ACC112 (cell line): ENCODE results near the gene PODN.

Experiments used
- H2AFZ ChIP-seq: fragments of 200-600 bp; sonication (generic); one replicate; pipeline ENCODE4 v1.6.0; 2017; ENCODE audit warnings: antibody characterized with exemption, low read length; ENCODE audit not compliant: unreplicated experiment
- H3K27ac ChIP-seq: fragments of 200-600 bp; sonication (generic); 2 replicates; pipeline ENCODE4 v1.5.1; 2014; ENCODE audit warnings: low read depth, mild to moderate bottlenecking, antibody characterized with exemption, low read length, moderate library complexity
- H3K27me3 ChIP-seq: fragments of 200-600 bp; sonication (generic); 2 replicates; pipeline ENCODE4 v1.6.1; 2014; ENCODE audit warnings: mild to moderate bottlenecking, antibody characterized with exemption, low read length, moderate library complexity, mixed read lengths; ENCODE audit not compliant: insufficient read depth
- H3K36me3 ChIP-seq: fragments of 200-600 bp; sonication (generic); 2 replicates; pipeline ENCODE4 v1.6.1; 2016; ENCODE audit warnings: mild to moderate bottlenecking, antibody characterized with exemption, low read length, moderate library complexity, mixed read lengths; ENCODE audit not compliant: insufficient read depth
- H3K4me1 ChIP-seq: fragments of 200-600 bp; sonication (generic); one replicate; pipeline ENCODE4 v1.6.1; 2016; ENCODE audit warnings: low read length, mixed read lengths; ENCODE audit not compliant: insufficient read depth, unreplicated experiment, control insufficient read depth
- H3K4me3 ChIP-seq: fragments of 200-600 bp; sonication (generic); 2 replicates; pipeline ENCODE4 v1.5.1; 2014; ENCODE audit warnings: mild to moderate bottlenecking, low read depth, low read length
- H3K79me2 ChIP-seq: fragments of 200-600 bp; sonication (generic); one replicate; pipeline ENCODE4 v1.6.0; 2016; ENCODE audit warnings: low read length; ENCODE audit not compliant: control insufficient read depth, unreplicated experiment, insufficient read depth

Gene PODN

GRCh38 chr1:53026254-53026653 lies 35.8 kb upstream of the PODN start:
- peaks cover 5% of the 10 kb centered on the region; the same call in 1 of the 2 replicates for H3K36me3 ChIP-seq
- H2AFZ ChIP-seq: no peak overlapping the region
- peaks cover 6% of the 10 kb centered on the region for H3K79me2 ChIP-seq
- no peaks in the 10 kb centered on the region for H3K27me3 ChIP-seq
- peaks cover 12% of the 10 kb centered on the region for H3K4me1 ChIP-seq
- H3K27ac ChIP-seq: no peak overlapping the region
- no peak overlapping the region for H3K4me3 ChIP-seq

- H3K4me1 ChIP-seq: no peaks in the 10 kb centered on the region
- no peaks in the 10 kb centered on the region for H3K79me2 ChIP-seq
- peaks cover 10% of the 10 kb centered on the region; the same call in 1 of the 2 replicates for H3K36me3 ChIP-seq
- H3K27ac ChIP-seq: no peak overlapping the region
- H3K4me3 ChIP-seq: no peak overlapping the region
- H2AFZ ChIP-seq: no peak overlapping the region
- H3K27me3 ChIP-seq: no peaks in the 10 kb centered on the region
Measured at GRCh38 chr1:53031732-53032131, 30.3 kb upstream of the PODN start.

GRCh38 chr1:53037159-53037558 lies 24.9 kb upstream of the PODN start:
- Histone ChIP-seq H3K36me3 (peaks cover 4% of the 10 kb centered on the region; the same call in 1 of the 2 replicates), H3K4me1 (no peaks in the 10 kb centered on the region), H3K27ac (no peak overlapping the region), H2AFZ (no peak overlapping the region), H3K4me3 (no peak overlapping the region), H3K79me2 (no peaks in the 10 kb centered on the region), H3K27me3 (no peaks in the 10 kb centered on the region)

- H3K27me3 ChIP-seq: no peaks in the 10 kb centered on the region
- no peaks in the 10 kb centered on the region for H3K4me1 ChIP-seq
- no peaks in the 10 kb centered on the region for H3K79me2 ChIP-seq
- H3K27ac ChIP-seq: no peak overlapping the region
- H3K36me3 ChIP-seq: no peaks in the 10 kb centered on the region; the same call in 1 of the 2 replicates
- no peak overlapping the region for H3K4me3 ChIP-seq
- H2AFZ ChIP-seq: no peak overlapping the region
Measured at GRCh38 chr1:53038566-53038965, 23.4 kb upstream of the PODN start.

- Histone ChIP-seq H3K4me3 (no peak overlapping the region), H3K79me2 (no peaks in the 10 kb centered on the region), H3K27ac (no peak overlapping the region), H2AFZ (no peak overlapping the region), H3K36me3 (no peaks in the 10 kb centered on the region; the same call in 1 of the 2 replicates), H3K4me1 (peaks cover 17% of the 10 kb centered on the region), H3K27me3 (no peaks in the 10 kb centered on the region)
Measured at GRCh38 chr1:53043271-53043670, 18.7 kb upstream of the PODN start.

GRCh38 chr1:53044926-53045325 lies 17.1 kb upstream of the PODN start:
- Histone ChIP-seq H3K79me2 (no peaks in the 10 kb centered on the region), H2AFZ (no peak overlapping the region), H3K4me1 (peaks cover 17% of the 10 kb centered on the region), H3K4me3 (no peak overlapping the region), H3K27me3 (no peaks in the 10 kb centered on the region), H3K36me3 (no peaks in the 10 kb centered on the region), H3K27ac (no peak overlapping the region)

- H3K36me3 ChIP-seq: no peaks in the 10 kb centered on the region
- H3K27me3 ChIP-seq: no peaks in the 10 kb centered on the region
- H3K79me2 ChIP-seq: no peaks in the 10 kb centered on the region
- H3K27ac ChIP-seq: peak overlapping the region; percentile 11; the same call in 1 of the 2 replicates
- H2AFZ ChIP-seq: no peak overlapping the region
- H3K4me3 ChIP-seq: no peak overlapping the region
- peaks cover 17% of the 10 kb centered on the region for H3K4me1 ChIP-seq
Measured at GRCh38 chr1:53046930-53047329, 15.1 kb upstream of the PODN start.

GRCh38 chr1:53047737-53048736 lies 14.0 kb upstream of the PODN start:
- Histone ChIP-seq H3K36me3 (no peaks in the 10 kb centered on the region), H3K27ac (peak overlapping the region; percentile 11), H3K27me3 (no peaks in the 10 kb centered on the region), H3K4me1 (peaks cover 17% of the 10 kb centered on the region), H3K4me3 (no peak overlapping the region), H3K79me2 (no peaks in the 10 kb centered on the region), H2AFZ (no peak overlapping the region)

- H3K79me2 ChIP-seq: no peaks in the 10 kb centered on the region
- H2AFZ ChIP-seq: no peak overlapping the region
- no peaks in the 10 kb centered on the region for H3K27me3 ChIP-seq
- no peak overlapping the region for H3K27ac ChIP-seq
- H3K4me1 ChIP-seq: peaks cover 17% of the 10 kb centered on the region
- no peak overlapping the region for H3K4me3 ChIP-seq
- H3K36me3 ChIP-seq: no peaks in the 10 kb centered on the region
Measured at GRCh38 chr1:53048960-53049573, 12.9 kb upstream of the PODN start.

GRCh38 chr1:53049574-53049967 lies 12.4 kb upstream of the PODN start:
- no peak overlapping the region for H3K27ac ChIP-seq
- no peaks in the 10 kb centered on the region for H3K36me3 ChIP-seq

More at GRCh38 chr1:53049574-53049967, 12.4 kb upstream of the PODN start:
- H3K4me1 ChIP-seq: peaks cover 17% of the 10 kb centered on the region
- no peak overlapping the region for H2AFZ ChIP-seq
- no peaks in the 10 kb centered on the region for H3K27me3 ChIP-seq
- H3K4me3 ChIP-seq: no peak overlapping the region
- H3K79me2 ChIP-seq: no peaks in the 10 kb centered on the region
